ENCODE measurements around the gene TRAPPC1.
A peak's percentile ranks its signal among the peaks of the same experiment; 100 is the strongest.

DNA sequence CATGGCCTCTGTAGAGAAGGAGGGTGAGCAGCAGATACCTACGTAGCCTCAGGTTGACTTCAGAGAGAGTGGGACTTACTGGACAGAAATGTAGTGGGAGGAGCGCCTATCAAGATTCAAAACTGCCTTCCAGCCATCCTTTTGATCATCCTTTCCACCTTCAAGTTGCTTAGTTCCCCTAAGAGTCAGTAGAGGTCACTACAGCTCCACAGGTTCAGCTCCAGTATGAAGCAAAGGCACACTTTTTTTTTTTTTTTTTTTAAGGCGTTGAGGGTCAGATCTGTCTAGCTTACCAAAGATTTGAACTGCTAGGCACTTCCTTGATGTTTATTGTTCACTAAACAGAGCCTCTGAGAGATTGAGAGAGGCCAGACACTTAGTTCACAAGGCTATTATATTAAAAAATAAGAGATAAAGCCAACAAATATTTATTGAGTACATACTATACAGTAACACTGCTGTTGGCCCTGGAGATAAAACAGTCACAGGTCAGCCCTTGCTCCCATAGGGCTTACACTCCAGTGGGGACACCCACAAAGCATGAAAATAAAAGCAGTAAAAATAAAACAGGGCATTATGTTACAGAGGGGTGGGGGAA, 18.7 kb downstream of the TRAPPC1 start:
- TF ChIP-seq POLR2A (IDR thresholded peaks at IDR 0.05) = no peak
- TF ChIP-seq, protein P1, sequence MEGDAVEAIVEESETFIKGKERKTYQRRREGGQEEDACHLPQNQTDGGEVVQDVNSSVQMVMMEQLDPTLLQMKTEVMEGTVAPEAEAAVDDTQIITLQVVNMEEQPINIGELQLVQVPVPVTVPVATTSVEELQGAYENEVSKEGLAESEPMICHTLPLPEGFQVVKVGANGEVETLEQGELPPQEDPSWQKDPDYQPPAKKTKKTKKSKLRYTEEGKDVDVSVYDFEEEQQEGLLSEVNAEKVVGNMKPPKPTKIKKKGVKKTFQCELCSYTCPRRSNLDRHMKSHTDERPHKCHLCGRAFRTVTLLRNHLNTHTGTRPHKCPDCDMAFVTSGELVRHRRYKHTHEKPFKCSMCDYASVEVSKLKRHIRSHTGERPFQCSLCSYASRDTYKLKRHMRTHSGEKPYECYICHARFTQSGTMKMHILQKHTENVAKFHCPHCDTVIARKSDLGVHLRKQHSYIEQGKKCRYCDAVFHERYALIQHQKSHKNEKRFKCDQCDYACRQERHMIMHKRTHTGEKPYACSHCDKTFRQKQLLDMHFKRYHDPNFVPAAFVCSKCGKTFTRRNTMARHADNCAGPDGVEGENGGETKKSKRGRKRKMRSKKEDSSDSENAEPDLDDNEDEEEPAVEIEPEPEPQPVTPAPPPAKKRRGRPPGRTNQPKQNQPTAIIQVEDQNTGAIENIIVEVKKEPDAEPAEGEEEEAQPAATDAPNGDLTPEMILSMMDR (IDR thresholded peaks at IDR 0.05) = peak in 2 of 3 experiments; percentile 42
